K562 (cell line): ENCODE data around the gene CRIM1. TPM values are rescaled to one million over a fixed set of nuclear protein-coding genes. Genes with fewer than 3 reads are reported as not detected.
A peak's percentile ranks its signal among the peaks of the same experiment; 100 is the strongest.

Source experiments
- ATAC-seq: fragments of 200-7000 bp; cut with Tn5 transposase; 3 replicates; pipeline ENCODE4 v1.9.1; 2020; ENCODE audit warnings: moderate library complexity
- BruUV-seq: library from RNA; stranded (reverse); fragments of 400-500 nt; replicated peaks from 2 replicates; lab custom pipeline; 2021; lab: Mats Ljungman, UMichigan
- CTCF ChIA-PET: fragments of 300-600 bp; formaldehyde crosslinking; extraction: SDS; loops from one replicate; lab custom pipeline; 2021; ENCODE audit warnings: low intra/inter-chr PET ratio; lab: Yijun Ruan, JAX
- POLR2A ChIA-PET: fragments of 300-600, 350-650 bp; sonication (Branson Sonifier 250); formaldehyde crosslinking; extraction: SDS; loops from one replicate; lab custom pipeline; 2021; ENCODE audit warnings: antibody characterized with exemption, inconsistent platforms; lab: Yijun Ruan, JAX
- DNase-seq, 4 experiments: peaks; one replicate each; pipeline versions ENCODE4 v3.0.0 to v3.0.0-alpha.2; 2011 to 2018; ENCODE audit warnings: low spot score in 3 of 4, mixed read lengths in 3 of 4; ENCODE audit errors: extremely low read depth in 1 of 4
- FAIRE-seq: peaks from 2 replicates; lab custom pipeline; 2011; peaks lifted over from hg19 to GRCh38; lab: Jason Lieb, UNC
- H2AFZ ChIP-seq: 2 replicates; pipeline ENCODE4 v1.6.0; 2011; ENCODE audit warnings: low read depth, low read length, control low read depth, inconsistent platforms
- H3K27ac ChIP-seq: fragments of 200-600 bp; 3 replicates; pipeline ENCODE4 v1.8.0; 2011; ENCODE audit warnings: low read depth, mild to moderate bottlenecking, control low read depth, inconsistent platforms, low read length, moderate library complexity, mixed read lengths; ENCODE audit errors: extremely low read depth
- H3K27me3 ChIP-seq, 2 experiments: fragments of 300-600 bp in 1 of 2; 2 replicates in 1 of 2; 3 replicates in 1 of 2; pipeline versions ENCODE4 v1.6.0 to v1.8.0; 2011; ENCODE audit warnings: inconsistent platforms in 2 of 2, low read length in 2 of 2, mild to moderate bottlenecking in 1 of 2, mixed read lengths in 1 of 2, moderate library complexity in 1 of 2; ENCODE audit not compliant: control insufficient read depth in 2 of 2, insufficient read depth in 2 of 2
- H3K36me3 ChIP-seq: fragments of 300-600 bp; 3 replicates; pipeline ENCODE4 v1.8.0; 2011; ENCODE audit warnings: mild to moderate bottlenecking, low read length, inconsistent platforms; ENCODE audit not compliant: control insufficient read depth, insufficient read depth
- H3K4me1 ChIP-seq, 2 experiments: fragments of 200-600 bp in 1 of 2; replicated peaks in 1 of 2; 2 replicates in 1 of 2; 3 replicates in 1 of 2; pipeline versions ENCODE4 v1.5.1 to v1.8.0; 2011; ENCODE audit warnings: inconsistent platforms in 2 of 2, low read length in 2 of 2, mild to moderate bottlenecking in 1 of 2, mixed read lengths in 1 of 2, moderate library complexity in 1 of 2; ENCODE audit not compliant: control insufficient read depth in 2 of 2, insufficient read depth in 2 of 2
- H3K4me2 ChIP-seq: 2 replicates; pipeline ENCODE4 v1.6.1; 2011; ENCODE audit warnings: low read length, control low read depth, inconsistent platforms, mixed read lengths; ENCODE audit not compliant: insufficient read depth
- H3K4me3 ChIP-seq: fragments of 200-600 bp; sonication (generic), shearing (Covaris generic); 2 replicates; pipeline ENCODE4 v1.5.1; 2016; ENCODE audit warnings: control low read depth, inconsistent platforms
- H3K79me2 ChIP-seq: fragments of 200-600 bp; 3 replicates; pipeline ENCODE4 v1.8.0; 2011; ENCODE audit warnings: low read length, inconsistent platforms; ENCODE audit not compliant: control insufficient read depth, insufficient read depth
- H3K9ac ChIP-seq, 2 experiments: 2 replicates each; pipeline versions ENCODE4 v1.6.0 to v1.6.1; 2011; ENCODE audit warnings: low read depth in 2 of 2, low read length in 2 of 2, control low read depth in 1 of 2, inconsistent platforms in 1 of 2, mild to moderate bottlenecking in 1 of 2, mixed read lengths in 1 of 2; ENCODE audit not compliant: insufficient read depth in 1 of 2
- H3K9me1 ChIP-seq: one replicate; pipeline ENCODE4 v1.6.0; 2011; ENCODE audit warnings: inconsistent platforms, mild to moderate bottlenecking, low read length, moderate library complexity; ENCODE audit not compliant: control insufficient read depth, insufficient read depth
- H3K9me3 ChIP-seq: replicated peaks from 2 replicates; pipeline ENCODE4 v1.5.1; 2011; ENCODE audit warnings: low read depth, low read length, inconsistent platforms; ENCODE audit not compliant: control insufficient read depth, insufficient read depth
- H4K20me1 ChIP-seq: replicated peaks from 2 replicates; pipeline ENCODE4 v1.6.1; 2011; ENCODE audit warnings: low read length, inconsistent platforms, mixed read lengths; ENCODE audit not compliant: control insufficient read depth, insufficient read depth
- ARID4B ChIP-seq: sonication (generic); formaldehyde crosslinking; IDR thresholded peaks from 2 replicates; pipeline ENCODE4 v1.8.0; 2022; ENCODE audit warnings: mild to moderate bottlenecking, missing genetic modification reagents
- BRD9 ChIP-seq: fragments of 450-650 bp; IDR thresholded peaks from 2 replicates; pipeline ENCODE4 v1.6.1; 2018; ENCODE audit warnings: low read depth; ENCODE audit not compliant: partially characterized antibody
- CBX8 ChIP-seq: fragments of 200-600 bp; sonication (generic); IDR thresholded peaks from 2 replicates; pipeline ENCODE4 v1.6.1; 2012; ENCODE audit warnings: borderline replicate concordance, mixed run types, low read depth, mild to moderate bottlenecking, moderate library complexity, mixed read lengths, low read length, control low read depth, inconsistent platforms; ENCODE audit not compliant: poor library complexity, severe bottlenecking; ENCODE audit errors: extremely low read depth
- HDAC8 ChIP-seq: fragments of 450-650 bp; IDR thresholded peaks from 2 replicates; pipeline ENCODE4 v1.6.1; 2016; ENCODE audit warnings: mild to moderate bottlenecking, missing genetic modification characterization, moderate library complexity, missing compliant biosample characterization
- MAFF ChIP-seq: IDR thresholded peaks from 2 replicates; pipeline ENCODE4 v1.6.1; 2012; ENCODE audit warnings: low read length, improper control_type of control experiment
- MAFK ChIP-seq: IDR thresholded peaks from 2 replicates; pipeline ENCODE4 v1.6.1; 2011; ENCODE audit warnings: low read length, improper control_type of control experiment
- NFE2 ChIP-seq: IDR thresholded peaks from 2 replicates; pipeline ENCODE4 v1.6.1; 2014; ENCODE audit warnings: antibody characterized with exemption, low read depth
- NFYB ChIP-seq: IDR thresholded peaks from 2 replicates; pipeline ENCODE4 v1.6.1; 2011; ENCODE audit warnings: mild to moderate bottlenecking, moderate library complexity; ENCODE audit not compliant: insufficient read length; ENCODE audit errors: extremely low read depth
- NR2C1 ChIP-seq, 2 experiments: fragments of 450-650 bp; IDR thresholded peaks; 2 replicates each; pipeline ENCODE4 v1.6.1; 2017; ENCODE audit warnings: mild to moderate bottlenecking in 2 of 2, antibody characterized with exemption in 1 of 2, inconsistent platforms in 1 of 2, missing compliant biosample characterization in 1 of 2, missing genetic modification characterization in 1 of 2
- NR2F6 ChIP-seq: fragments of 450-650 bp; formaldehyde crosslinking; IDR thresholded peaks from 2 replicates; pipeline ENCODE4 v1.4.0; 2020; ENCODE audit warnings: mild to moderate bottlenecking
- RBM25 ChIP-seq: fragments of 200-400 bp; formaldehyde crosslinking; IDR thresholded peaks from 2 replicates; pipeline ENCODE4 v1.6.1; 2018; ENCODE audit warnings: low read length, low read depth, moderate library complexity; ENCODE audit not compliant: severe bottlenecking
- U2AF1 ChIP-seq: fragments of 200-400 bp; formaldehyde crosslinking; optimal IDR thresholded peaks from 2 replicates; pipeline ENCODE3; 2017; ENCODE audit warnings: mild to moderate bottlenecking, low read depth, low read length, moderate library complexity
- ZFP30 ChIP-seq: fragments of 250-450 bp; sonication (Bioruptor Pico); IDR thresholded peaks from 2 replicates; pipeline ENCODE4 v1.8.0; 2022; ENCODE audit warnings: moderate library complexity, mild to moderate bottlenecking, inconsistent platforms, borderline replicate concordance
- ZNF224 ChIP-seq: sonication (generic); formaldehyde crosslinking; IDR thresholded peaks from 2 replicates; pipeline ENCODE4 v1.8.0; 2022; ENCODE audit warnings: mild to moderate bottlenecking, missing genetic modification reagents
- ZNF282 ChIP-seq: sonication (generic); formaldehyde crosslinking; IDR thresholded peaks from 2 replicates; pipeline ENCODE4 v1.8.1; 2023; ENCODE audit warnings: missing genetic modification reagents
- ZNF766 ChIP-seq: fragments of 200-800 bp; sonication (Bioruptor generic); conservative IDR thresholded peaks from 2 replicates; pipeline ENCODE4 v1.6.1; 2016; ENCODE audit warnings: missing genetic modification characterization, missing compliant biosample characterization
- WGBS: fragments of 100-300 bp; shearing (Covaris generic); methylation state at CpG from one replicate; pipeline ENCODE4 v1.1.6; 2016; ENCODE audit warnings: low coverage, mixed read lengths; ENCODE audit not compliant: insufficient coverage; ENCODE audit errors: missing lambda C conversion rate; 5-methylcytosine and 5-hydroxymethylcytosine counted together
- in situ Hi-C: fragments of 300-500 bp; cut with MboI; formaldehyde crosslinking; loops from 4 replicates; pipeline ENCODE4 v1.15.0; 2018; ENCODE audit warnings: inconsistent platforms, mixed read lengths
- intact Hi-C: fragments of 100-400 bp; cut with micrococcal nuclease; formaldehyde crosslinking; loops from 2 replicates; pipeline ENCODE4 v1.14.2; 2022
- polyA plus RNA-seq, 8 experiments: library from polyadenylated mRNA; depleted of rRNA in 4 of 8; stranded (reverse) in 5 of 8; unstranded in 3 of 8; fragments of >200 nt; fragmentation: Nextera tagmentation in 2 of 8; fragmentation: Illumina TruSeq in 1 of 8; extraction: Ambion mirVana in 2 of 8; extraction: Trizol in 1 of 8; gene quantifications; 2 replicates each; pipeline versions ENCODE4 v1.2.1 to v1.2.3, GENCODE V29; 2011 to 2014; ENCODE audit warnings: inconsistent platforms in 1 of 8, missing spikeins in 1 of 8
- total RNA-seq, 7 experiments: library from RNA; depleted of rRNA in 6 of 7; stranded (reverse); fragments of >200 nt in 6 of 7; fragmentation: Illumina TruSeq in 2 of 7; extraction: Trizol in 2 of 7; gene quantifications; 2 replicates each; pipeline versions ENCODE4 v1.2.1 to v1.2.3, GENCODE V29; 2011 to 2021; ENCODE audit warnings: low replicate concordance in 1 of 7
- TF ChIP-seq, protein P1 (sequence below): conservative IDR thresholded peaks from 2 replicates; pipeline ENCODE4 v1.6.1; 2011; ENCODE audit warnings: low read depth, mild to moderate bottlenecking, low read length; ENCODE audit not compliant: control insufficient read depth

Gene CRIM1
- total and polyA plus RNA-seq, 9 of the 15 experiments (the other 6 are each of a cell fraction or from before 2014, with no cell fraction given) = 0.01 to 0.36 (median 0.06) TPM; not detected in 1

DNA sequence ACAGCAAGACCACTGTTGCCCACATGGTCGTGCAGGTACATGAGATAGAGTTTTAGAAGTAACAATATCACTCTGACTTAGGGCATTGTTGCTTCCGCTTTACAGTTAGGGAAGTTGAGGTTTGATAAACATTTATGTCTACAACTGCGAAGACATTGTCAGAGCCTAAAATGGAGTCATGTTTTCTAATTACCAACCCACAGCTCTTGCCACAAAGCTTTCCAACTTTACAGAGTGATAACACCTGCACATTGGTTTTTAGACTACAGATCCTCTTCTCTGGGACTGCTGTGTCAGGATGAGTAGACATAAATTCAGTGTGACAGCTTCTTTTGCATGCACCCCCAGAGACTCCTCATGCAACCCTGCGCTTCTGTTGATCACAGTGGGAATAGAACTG, 123.4 kb downstream of the CRIM1 start:
- 0% methylated on average over 4 of the region's 4 CpGs for WGBS
- peaks cover 3% of the 10 kb centered on the region; the same call in 1 of the 2 replicates for H3K9me3 ChIP-seq
- peaks cover 3 to 10% of the 10 kb centered on the region in 2 experiments; a peak in 3 of 5 replicates for H3K4me1 ChIP-seq
- H3K9me1 ChIP-seq = no peaks in the 10 kb centered on the region
- DNase-seq (peak in 2 of 4 experiments; percentile 12 to 24), ATAC-seq (peak; percentile 68), FAIRE-seq (peak; percentile 15)
- H3K79me2 ChIP-seq = no peaks in the 10 kb centered on the region
- POLR2A ChIA-PET = interaction anchor here (0.5 to 0.7 kb wide), 2 partner anchors 29 to 72 kb away, joined by 3 read pairs; no protein-coding TSS in a partner anchor
- H4K20me1 ChIP-seq = no peaks in the 10 kb centered on the region
- in situ Hi-C loops = no loop called here
- intact Hi-C loops = no loop called here
- no peak overlapping the region for H3K4me3 ChIP-seq
- BruUV-seq = no TSS peak
- no peak overlapping the region for H3K9ac ChIP-seq
- H3K36me3 ChIP-seq = no peaks in the 10 kb centered on the region
- 0 out of 2 replicates have a peak overlapping the region, but pooled peaks have one; percentile 9 for H2AFZ ChIP-seq
- CTCF ChIA-PET = no interaction called here
- peak overlapping the region; percentile 51; the same call in 1 of the 2 replicates for H3K4me2 ChIP-seq
- peak overlapping the region; percentile 45; the same call in 2 of the 3 replicates for H3K27ac ChIP-seq
- H3K27me3 ChIP-seq = no peaks in the 10 kb centered on the region
- TF ChIP-seq CBX8 = no peak
- TF ChIP-seq ZFP30 (CRISPR knock-in tag) = no peak
- no peak for TF ChIP-seq RBM25
- TF ChIP-seq NR2F6 (CRISPR knock-in tag) = no peak
- TF ChIP-seq NFE2 = peak; percentile 52
- TF ChIP-seq HDAC8 (tag) = no peak
- TF ChIP-seq ZNF224 = no peak
- no peak for TF ChIP-seq ZNF766
- TF ChIP-seq ZNF282 (CRISPR knock-in tag) = no peak
- TF ChIP-seq ARID4B (CRISPR knock-in tag) = no peak
- TF ChIP-seq MAFF = peak; percentile 66
- TF ChIP-seq BRD9 = no peak
- no peak for TF ChIP-seq NR2C1 (IDR thresholded peaks at IDR 0.05)
- no peak for TF ChIP-seq NR2C1 (tag; IDR thresholded peaks at IDR 0.05)
- peak; percentile 65; the same call in 1 of the 2 replicates for TF ChIP-seq MAFK
- TF ChIP-seq U2AF1 = no peak
- TF ChIP-seq, protein P1, sequence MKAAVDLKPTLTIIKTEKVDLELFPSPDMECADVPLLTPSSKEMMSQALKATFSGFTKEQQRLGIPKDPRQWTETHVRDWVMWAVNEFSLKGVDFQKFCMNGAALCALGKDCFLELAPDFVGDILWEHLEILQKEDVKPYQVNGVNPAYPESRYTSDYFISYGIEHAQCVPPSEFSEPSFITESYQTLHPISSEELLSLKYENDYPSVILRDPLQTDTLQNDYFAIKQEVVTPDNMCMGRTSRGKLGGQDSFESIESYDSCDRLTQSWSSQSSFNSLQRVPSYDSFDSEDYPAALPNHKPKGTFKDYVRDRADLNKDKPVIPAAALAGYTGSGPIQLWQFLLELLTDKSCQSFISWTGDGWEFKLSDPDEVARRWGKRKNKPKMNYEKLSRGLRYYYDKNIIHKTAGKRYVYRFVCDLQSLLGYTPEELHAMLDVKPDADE = no peak
- TF ChIP-seq NFYB = no peak
